Measurements from ENCODE around the gene FAM161B.
"Not testable (repeated sequence)": the region's sequence is repeated elsewhere in the genome, so short reads cannot be mapped to it uniquely, and the experiment has no call there.

Gene FAM161B, protein sequence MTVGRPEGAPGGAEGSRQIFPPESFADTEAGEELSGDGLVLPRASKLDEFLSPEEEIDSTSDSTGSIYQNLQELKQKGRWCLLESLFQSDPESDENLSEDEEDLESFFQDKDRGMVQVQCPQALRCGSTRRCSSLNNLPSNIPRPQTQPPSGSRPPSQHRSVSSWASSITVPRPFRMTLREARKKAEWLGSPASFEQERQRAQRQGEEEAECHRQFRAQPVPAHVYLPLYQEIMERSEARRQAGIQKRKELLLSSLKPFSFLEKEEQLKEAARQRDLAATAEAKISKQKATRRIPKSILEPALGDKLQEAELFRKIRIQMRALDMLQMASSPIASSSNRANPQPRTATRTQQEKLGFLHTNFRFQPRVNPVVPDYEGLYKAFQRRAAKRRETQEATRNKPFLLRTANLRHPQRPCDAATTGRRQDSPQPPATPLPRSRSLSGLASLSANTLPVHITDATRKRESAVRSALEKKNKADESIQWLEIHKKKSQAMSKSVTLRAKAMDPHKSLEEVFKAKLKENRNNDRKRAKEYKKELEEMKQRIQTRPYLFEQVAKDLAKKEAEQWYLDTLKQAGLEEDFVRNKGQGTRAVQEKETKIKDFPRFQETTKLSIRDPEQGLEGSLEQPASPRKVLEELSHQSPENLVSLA

DNA sequence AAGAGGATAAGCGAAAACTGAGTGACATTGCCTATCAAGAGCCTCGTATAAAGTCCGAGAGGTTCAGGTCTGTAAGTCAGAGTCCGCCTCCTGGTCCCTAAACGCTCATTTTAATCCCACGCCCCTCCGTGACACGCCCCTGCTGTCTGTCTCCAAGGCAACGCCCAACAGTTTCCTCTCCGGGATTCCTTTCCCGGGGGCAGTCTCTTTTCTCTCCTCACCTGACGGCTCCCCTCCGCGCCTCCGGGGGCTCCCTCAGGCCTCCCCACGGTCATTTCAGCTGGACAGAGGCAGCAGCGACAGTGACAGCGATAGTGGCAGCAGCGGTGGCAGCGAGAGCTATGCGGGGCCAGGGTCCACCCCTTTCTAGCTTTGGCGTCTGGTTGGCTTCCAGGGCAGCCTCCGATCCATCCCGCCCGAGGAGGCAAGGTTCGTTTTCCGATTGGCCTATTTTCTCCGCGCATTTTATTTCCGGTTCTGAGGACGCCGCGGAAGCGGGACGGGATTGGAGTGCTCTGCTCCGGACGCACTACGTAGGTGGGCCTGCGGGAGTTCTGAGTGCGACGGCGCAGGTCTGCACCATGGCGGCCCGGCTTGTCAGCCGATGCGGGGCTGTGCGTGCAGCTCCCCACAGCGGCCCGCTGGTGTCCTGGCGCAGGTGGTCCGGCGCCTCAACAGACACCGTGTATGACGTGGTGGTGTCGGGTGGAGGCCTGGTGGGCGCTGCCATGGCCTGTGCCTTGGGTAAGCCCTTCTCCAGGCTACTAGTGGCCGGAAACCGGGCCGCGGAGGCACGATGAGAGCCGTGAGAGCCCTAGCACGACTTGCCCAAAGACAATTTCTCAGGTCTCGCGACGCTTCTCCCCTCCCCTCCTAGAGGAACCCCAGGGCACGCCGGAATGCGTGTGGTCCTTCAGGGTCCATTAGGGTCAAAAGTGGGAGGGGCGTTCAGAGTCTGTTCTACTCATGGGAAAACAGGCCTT is at the start of gene FAM161B, which contains the start of gene COQ6:
TSS of gene FAM161B (minus strand) at position 343 of the 983 bp plus-strand sequence. CDS start at position 275, 68 bp downstream.
TSS of gene COQ6 (plus strand) at position 551 of the 983 bp plus-strand sequence. CDS start at position 582, 31 bp downstream.
- peak; percentile 78 to 83 for DNase-seq (ENCODE audit: extremely low read depth in 1 of 2, low read depth in 1 of 2)

DNA sequence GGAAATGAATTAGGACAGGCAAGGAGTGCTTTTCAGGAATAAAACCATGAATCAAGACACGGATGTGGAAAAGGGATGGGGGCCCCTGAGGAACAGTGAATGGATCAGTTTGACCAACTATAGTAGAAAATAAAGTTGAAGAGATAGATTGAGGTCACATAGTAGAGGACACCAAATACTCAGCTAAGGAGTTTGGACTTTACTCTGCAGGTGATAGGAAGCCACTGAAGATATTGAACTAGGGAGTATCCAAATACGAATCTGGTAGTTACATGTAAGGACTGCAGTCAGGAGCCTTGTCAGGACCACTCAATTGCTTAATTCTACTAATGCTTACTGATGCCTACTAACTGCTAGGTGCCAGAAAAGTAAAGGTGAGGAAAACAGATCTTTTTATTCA is 48.8 kb upstream of the FAM161B start:
- no peak for DNase-seq (ENCODE audit: extremely low read depth in 1 of 2, low read depth in 1 of 2)

DNA sequence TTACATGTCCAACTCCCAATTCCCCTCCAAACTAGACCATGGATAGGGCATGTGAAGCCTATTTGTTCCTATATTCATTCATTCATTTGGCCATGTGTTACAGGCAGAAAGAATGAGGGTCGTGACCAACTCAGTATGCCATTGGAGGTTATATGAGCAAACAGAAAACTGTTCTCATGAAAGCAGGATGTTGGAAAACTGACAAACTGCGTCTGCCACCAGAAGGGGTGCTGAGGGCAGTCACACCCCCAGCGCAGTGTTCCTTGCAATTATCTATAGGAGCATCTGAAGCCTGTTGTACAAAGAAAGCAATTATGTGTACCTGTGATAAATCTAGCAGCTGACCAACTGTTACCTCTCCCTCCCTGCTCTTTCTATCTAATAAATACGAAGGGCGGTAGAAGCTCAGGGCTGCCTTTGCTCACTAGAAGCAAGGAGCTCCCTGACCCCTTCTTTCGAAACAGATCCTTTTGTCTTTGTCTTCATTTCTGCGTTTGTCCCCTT is 48.1 kb upstream of the FAM161B start:
- no peak for DNase-seq (ENCODE audit: extremely low read depth in 1 of 2, low read depth in 1 of 2)

DNA sequence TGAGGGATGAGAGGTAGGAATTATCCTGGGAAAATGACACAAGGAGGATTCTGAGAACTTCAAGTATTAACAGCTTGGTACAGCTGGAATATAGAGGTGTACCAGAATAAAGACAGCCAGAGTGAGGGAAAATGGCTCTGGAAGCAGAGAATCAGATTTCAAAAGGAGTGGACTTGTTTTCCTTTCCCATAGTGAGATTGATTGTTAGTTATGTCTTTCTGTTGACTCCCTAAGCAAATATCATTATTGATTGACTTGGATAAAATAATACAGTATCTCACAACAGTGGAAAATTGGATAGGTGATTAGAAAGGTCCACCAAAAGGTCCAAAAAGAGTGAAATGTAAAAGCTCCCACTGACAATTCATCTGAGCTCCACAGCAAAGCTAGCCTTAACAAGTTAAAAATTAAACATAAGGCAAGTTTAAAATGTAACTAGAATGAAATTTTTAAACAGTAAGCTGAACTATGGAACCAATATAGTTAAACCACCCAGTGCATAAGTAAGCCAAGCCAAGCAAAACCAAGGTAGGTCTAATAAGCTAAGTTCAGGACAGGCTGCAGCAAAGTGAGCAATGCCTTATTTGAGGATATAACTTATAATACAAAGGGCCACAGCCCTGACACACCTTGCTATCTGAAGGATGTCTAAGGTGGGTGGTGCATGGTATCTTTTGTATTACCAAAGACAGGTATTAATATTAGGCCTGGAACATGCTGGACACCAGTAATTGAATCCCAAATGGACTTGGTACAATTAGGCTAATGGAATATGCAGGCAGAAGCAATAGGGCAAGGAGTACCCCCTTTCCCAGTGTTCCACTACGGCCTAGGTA is 47.4 kb upstream of the FAM161B start:
- DNase-seq (ENCODE audit: extremely low read depth in 1 of 2, low read depth in 1 of 2): no peak

DNA sequence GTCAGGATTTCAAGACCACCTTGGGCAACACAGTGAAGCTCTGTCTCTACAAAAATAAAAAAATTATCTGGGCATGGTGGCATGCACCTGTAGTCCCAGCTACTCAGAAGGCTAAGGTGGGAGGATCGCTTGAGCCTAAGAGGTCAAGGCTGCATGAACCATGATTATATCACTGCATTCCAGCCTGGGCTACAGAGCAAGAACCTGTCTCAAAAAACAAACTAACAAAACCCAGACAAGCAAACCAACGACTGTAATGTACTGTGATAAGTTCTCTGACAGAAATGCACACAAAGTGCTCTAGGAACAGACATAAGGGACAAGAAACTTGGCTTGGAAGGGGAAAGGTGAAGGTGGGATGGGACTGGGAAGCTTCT is 46.8 kb upstream of the FAM161B start:
- no peak for DNase-seq (ENCODE audit: extremely low read depth in 1 of 2, low read depth in 1 of 2)

DNA sequence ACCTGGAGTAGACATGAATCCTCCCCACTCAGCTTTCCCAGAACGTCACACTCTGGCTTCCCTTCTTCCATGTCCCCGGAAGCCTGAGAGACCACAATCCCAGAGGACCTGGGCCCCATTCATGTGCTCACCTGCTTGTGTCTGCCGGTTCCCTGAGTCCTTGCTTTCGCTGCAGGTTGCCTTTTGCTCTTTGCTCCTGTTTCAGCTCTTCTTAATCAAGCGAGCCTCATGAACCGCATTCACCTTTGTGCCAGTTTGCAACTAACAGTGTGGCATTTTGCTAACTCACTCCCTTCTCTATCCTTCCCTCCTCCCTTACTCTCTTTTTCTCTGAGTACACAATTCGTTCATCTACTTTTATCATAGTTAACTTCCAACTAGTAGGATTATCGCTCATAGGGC is 46.1 kb upstream of the FAM161B start:
- no peak for DNase-seq (ENCODE audit: extremely low read depth in 1 of 2, low read depth in 1 of 2)

DNA sequence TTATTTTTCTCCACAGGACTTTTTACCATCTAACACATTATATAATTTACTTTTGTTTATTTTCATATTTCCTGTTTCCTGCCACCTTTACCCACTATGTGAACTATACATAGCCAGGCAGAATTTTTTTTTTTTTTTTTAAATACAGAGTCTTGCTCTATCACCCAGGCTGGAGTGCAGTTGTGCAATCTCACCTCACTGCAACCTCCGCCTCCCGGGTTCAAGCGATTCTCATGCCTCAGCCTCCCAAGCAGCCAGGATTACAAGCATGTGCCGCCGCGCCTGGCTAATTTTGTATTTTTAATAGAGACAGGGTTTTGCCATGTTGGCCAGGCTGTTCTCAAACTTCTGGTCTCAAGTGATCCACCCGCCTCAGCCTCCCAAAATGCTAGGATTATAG is 45.0 kb upstream of the FAM161B start:
- DNase-seq (ENCODE audit: extremely low read depth in 1 of 2, low read depth in 1 of 2): not testable (repeated sequence)

DNA sequence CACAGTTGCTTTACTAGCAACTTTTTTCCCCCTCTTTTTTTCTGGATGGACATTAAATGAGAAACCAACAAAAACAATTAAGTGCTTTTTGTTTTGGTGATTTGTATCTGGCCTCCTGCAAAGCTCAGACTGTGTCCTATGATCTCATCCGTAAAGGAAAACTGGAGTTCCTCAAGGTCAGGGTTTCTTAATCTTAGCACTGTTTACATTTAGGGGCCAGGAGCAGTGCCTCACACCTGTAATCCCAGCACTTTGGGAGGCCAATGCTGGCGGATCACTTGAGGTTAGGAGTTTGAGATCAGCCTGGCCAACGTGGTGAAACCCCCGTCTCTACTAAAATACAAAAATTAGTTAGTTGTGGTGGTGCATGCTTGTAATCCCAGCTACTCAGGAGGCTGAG is 41.2 kb upstream of the FAM161B start:
- no peak for DNase-seq (ENCODE audit: extremely low read depth in 1 of 2, low read depth in 1 of 2)

DNA sequence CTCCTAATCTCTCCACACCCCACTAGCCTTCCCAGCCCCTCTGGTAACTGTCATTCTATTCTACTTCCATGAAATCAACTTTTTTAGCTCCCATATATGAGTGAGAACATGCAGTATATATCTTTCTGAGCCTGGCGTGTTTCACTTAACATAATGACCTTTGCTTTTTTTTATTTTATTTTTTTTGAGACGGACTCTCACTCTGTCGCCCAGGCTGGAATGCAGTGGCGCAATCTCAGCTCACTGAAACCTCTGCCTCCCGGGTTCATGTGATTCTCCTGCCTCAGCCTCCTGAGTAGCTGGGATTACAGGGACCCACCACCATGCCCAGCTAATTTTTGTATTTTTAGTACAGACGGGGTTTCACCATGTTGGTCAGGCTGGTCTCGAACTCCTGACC is 38.8 kb upstream of the FAM161B start:
- not testable (repeated sequence) for DNase-seq (ENCODE audit: extremely low read depth in 1 of 2, low read depth in 1 of 2)

DNA sequence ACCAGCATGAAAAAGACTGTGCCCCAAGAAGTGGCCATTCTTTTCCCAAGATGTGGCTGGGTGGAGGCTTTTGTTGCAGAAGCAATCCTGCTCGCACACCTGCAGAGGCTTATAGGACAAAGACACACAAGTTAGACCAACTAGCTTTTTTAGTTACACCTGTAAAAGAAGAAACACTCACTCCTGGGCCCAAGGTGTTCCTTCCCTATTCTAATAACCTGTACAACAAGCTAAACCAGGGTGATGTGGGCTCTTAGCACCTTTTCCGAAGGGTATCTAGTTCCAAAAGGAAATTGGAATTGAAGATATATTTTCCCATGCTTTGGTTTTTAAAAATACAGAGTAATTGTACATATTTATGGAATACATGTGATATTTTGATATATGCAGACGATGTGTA is 38.2 kb upstream of the FAM161B start:
- DNase-seq (ENCODE audit: extremely low read depth in 1 of 2, low read depth in 1 of 2): no peak

DNA sequence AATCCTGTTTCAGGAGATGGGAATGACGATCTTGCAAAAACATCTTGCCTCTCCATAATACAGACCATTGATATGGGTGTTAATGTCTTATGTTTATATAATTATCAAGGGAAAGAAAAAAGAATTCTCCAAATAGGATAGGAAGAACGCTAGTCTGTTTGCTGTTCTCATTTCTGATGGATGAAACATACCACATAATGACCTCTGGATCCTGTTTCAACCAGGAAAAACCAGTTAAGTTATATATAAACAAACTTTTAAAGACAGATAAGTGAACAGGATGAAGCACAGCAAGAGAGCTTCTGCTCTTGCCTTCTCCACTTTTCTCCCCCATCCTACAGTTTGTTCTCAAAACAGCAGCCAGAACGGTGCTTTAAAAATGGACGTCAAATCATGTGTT is 28.0 kb upstream of the FAM161B start:
- no peak for DNase-seq (ENCODE audit: extremely low read depth in 1 of 2, low read depth in 1 of 2)

DNA sequence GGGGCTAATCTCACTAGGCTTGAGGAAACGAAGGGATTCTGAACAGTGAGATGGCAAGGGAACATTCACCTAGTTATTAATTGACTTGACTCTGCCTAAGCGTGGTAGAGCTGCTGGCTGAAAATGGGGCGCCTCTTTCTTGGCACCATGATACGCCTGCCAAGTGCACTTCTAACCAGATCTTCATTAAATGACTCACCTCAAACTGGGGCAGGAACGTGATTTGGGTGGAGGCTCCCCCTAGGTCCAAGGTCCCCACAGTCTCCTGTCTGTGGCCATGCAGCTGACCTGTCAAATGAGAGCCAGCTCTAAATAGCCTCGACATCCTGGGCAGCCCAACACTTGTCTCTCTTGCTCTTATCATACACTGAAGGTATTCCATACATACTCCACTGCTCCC is 26.2 kb upstream of the FAM161B start:
- no peak for DNase-seq (ENCODE audit: extremely low read depth in 1 of 2, low read depth in 1 of 2)

DNA sequence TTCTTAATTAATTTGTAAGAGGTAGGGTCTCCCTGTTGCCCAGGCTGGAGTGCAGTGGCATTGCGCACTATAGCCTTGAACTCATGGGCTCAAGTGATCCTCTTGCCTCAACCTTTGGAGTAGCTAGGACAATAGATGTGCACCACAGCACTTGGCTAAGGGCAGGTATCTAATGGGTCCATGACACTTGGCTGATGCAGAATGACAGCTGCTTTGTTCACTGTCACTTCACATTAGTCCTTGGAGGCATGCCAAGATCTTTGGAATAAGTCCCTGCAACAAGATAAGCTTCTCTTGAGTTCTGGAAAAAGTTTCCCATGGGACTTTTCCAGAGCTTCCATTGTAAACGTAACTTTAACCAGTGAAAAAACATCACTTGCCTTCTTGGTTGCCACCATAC is 23.6 kb upstream of the FAM161B start:
- no peak for DNase-seq (ENCODE audit: extremely low read depth in 1 of 2, low read depth in 1 of 2)

DNA sequence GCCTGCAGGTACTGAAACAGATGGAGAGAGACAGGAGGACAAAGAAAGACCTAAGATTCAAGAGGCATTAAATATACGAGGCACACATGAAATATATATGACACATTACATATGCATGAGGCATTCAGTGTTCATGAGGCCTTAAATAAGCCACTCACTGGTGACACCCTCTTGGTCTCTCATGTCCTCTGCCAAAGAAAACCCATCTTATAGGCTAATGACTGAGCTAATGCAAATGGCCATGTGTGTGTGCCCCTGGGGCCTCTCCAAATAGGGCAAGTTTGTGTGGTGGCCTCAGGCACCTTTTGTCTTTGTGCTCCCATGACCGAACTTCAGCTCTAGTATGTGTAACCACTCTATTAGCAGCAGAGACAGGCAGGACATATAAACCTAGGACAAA is 19.0 kb upstream of the FAM161B start:
- no peak for DNase-seq (ENCODE audit: extremely low read depth in 1 of 2, low read depth in 1 of 2)

DNA sequence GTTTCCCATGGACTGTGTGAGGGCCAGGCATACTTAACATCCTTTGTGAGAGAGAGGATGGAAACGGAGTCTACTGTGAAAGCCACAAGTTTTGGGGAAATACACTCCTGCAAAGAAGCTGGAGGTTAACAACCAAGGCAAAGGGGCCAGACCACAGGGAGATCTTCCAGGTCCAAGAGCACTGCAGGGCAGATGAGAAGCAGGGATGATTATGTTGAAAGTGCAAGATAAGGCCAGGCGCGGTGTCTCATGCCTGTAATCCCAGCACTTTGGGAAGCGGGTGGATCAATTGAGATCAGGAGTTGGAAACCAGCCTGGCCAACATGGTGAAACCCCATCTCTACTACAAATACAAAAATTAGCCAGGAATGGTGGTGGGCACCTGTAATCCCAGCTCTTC is 15.3 kb upstream of the FAM161B start:
- no peak for DNase-seq (ENCODE audit: extremely low read depth in 1 of 2, low read depth in 1 of 2)

DNA sequence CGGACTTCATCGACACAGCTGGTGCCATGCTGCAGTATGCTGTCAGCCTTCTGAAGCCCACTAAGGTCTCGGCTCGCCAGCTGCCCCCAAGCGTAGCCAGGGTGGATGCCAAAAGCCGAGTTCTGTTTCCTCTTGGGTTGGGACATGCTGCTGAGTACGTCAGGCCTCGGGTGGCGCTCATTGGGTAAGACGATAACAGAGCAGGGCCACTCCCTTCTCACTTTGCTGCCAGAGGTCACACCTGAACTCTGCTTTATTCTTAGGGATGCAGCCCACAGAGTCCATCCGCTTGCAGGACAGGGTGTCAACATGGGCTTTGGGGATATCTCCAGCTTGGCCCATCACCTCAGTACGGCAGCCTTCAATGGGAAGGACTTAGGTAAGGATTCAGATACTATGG is 11.3 kb upstream of the FAM161B start:
- no peak for DNase-seq (ENCODE audit: extremely low read depth in 1 of 2, low read depth in 1 of 2)

DNA sequence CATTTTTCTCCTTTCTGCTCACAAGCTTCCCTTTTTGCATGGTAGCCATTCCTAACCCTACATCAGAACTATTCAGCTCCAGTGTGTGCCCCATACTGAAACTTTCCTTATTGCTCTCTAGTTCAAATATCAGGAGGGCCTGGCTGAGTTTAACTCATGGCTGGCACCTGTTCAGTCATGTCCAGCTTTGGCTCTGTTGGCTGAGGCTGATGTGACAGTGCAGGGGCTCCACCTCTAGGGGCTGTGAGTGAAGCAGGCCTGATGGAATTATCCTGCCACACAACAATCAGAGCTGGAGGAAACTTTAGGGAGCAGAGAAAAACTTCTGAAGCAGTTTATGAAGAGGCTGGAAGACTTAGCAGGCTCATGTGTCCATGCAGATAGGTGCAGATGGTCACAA is 8.7 kb upstream of the FAM161B start:
- DNase-seq (ENCODE audit: extremely low read depth in 1 of 2, low read depth in 1 of 2): no peak

DNA sequence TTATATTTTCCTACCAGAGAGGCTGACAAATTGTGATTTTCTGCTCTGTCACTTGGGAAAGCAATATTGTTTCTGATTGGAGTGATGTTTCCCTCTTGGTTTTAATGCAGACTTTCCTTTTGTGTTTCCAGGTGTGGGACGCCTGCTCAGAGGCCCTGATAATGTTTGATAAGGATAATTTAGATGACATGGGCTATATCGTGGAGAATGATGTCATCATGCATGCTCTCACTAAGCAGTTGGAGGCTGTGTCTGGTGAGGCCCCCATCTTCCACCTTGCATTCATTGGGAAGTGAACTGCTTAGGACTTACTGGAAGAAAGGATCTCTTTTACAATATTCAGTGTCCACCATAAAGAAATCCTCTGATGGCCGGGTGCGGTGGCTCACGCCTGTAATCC is 5.8 kb upstream of the FAM161B start:
- no peak for DNase-seq (ENCODE audit: extremely low read depth in 1 of 2, low read depth in 1 of 2)

DNA sequence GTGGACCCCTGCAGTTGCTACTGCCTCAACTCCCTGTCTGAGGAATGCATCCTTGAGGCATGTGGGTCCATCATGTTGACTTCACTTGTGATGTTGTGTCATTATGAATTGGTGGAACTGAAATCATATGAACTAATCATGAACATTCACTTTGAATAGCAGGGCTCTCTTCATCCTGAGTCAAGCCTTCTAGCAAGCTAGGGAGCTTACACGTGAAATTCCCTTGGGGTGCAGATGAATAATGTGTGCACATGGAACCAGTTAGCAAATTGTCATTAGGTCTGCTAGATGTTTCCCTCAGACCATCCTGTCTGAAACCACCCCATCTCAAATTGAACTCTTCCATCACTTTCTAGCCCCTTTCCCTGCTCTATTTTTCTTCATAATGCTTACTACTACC is 3.8 kb upstream of the FAM161B start:
- DNase-seq (ENCODE audit: extremely low read depth in 1 of 2, low read depth in 1 of 2): no peak

DNA sequence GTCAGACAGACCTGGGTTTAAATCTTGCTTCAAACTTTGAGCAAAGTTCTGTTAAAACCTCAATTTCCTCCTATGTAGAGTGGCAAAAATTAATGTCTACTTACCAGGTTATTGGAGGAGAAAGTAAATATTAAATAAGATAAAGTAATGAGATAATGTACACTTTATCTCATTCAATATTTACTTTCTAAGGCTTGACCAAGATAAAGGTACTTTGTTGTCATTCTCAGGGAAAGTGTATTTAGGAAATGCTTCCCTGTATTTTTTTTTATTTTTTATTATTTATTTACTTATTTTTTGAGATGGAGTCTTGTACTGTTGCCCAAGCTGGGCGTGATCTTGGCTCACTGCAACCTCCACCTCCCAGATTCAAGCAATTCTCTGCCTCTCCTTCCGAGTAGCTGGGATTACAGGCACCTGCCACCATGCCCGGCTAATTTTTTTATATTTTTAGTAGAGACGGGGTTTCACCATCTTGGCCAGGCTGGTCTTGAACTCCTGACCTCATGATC is 4.7 kb downstream of the FAM161B start:
- no peak for DNase-seq (ENCODE audit: extremely low read depth in 1 of 2, low read depth in 1 of 2)
